SK-N-SH (cell line): ENCODE results near the gene PIH1D2. TPM values are rescaled to one million over a fixed set of nuclear protein-coding genes. Genes with fewer than 3 reads are reported as not detected.

ENCODE experiments used
- CTCF ChIA-PET: fragments of 300-600, 350-600 bp; formaldehyde crosslinking; extraction: SDS; loops from one replicate; lab custom pipeline; 2021; lab: Yijun Ruan, JAX
- POLR2A ChIA-PET: fragments of 350-600 bp; sonication (Branson Sonifier 250); formaldehyde crosslinking; extraction: SDS; loops from one replicate; lab custom pipeline; 2020; ENCODE audit warnings: antibody characterized with exemption, inconsistent platforms; lab: Yijun Ruan, JAX
- DNase-seq: peaks from one replicate; pipeline ENCODE4 v3.0.0; 2012
- H2AFZ ChIP-seq: fragments of 200-600 bp; sonication (generic); 2 replicates; pipeline ENCODE4 v1.8.1; 2016; ENCODE audit warnings: antibody characterized with exemption, mild to moderate bottlenecking, low read depth
- H3F3A ChIP-seq: fragments of 200-600 bp; sonication (generic); replicated peaks from 2 replicates; pipeline ENCODE3; 2016; ENCODE audit warnings: antibody characterized with exemption, mild to moderate bottlenecking; ENCODE audit not compliant: insufficient read depth
- H3K27ac ChIP-seq, 2 experiments: fragments of 200-500 bp in 1 of 2; fragments of 200-600 bp in 1 of 2; sonication (Bioruptor generic) in 1 of 2; sonication (generic), shearing (Covaris generic) in 1 of 2; 2 replicates each; pipeline versions ENCODE4 v1.5.1 to v1.6.1; 2014 to 2016; ENCODE audit warnings: low read depth in 2 of 2, inconsistent platforms in 1 of 2, low read length in 1 of 2, mild to moderate bottlenecking in 1 of 2, mixed read lengths in 1 of 2
- H3K27me3 ChIP-seq: fragments of 200-600 bp; sonication (generic), shearing (Covaris generic); 2 replicates; pipeline ENCODE4 v1.6.1; 2016; ENCODE audit warnings: mixed run types; ENCODE audit not compliant: insufficient read depth
- H3K36me3 ChIP-seq, 2 experiments: fragments of 200-500 bp in 1 of 2; fragments of 200-600 bp in 1 of 2; sonication (Bioruptor generic) in 1 of 2; sonication (generic) in 1 of 2; replicated peaks in 1 of 2; 2 replicates each; pipeline versions ENCODE3 to v1.5.1; 2014 to 2016; ENCODE audit warnings: low read length in 1 of 2, mild to moderate bottlenecking in 1 of 2; ENCODE audit not compliant: insufficient read depth in 2 of 2, control insufficient read depth in 1 of 2
- H3K4me1 ChIP-seq, 2 experiments: fragments of 200-500 bp in 1 of 2; fragments of 200-600 bp in 1 of 2; sonication (Bioruptor generic) in 1 of 2; sonication (generic), shearing (Covaris generic) in 1 of 2; 2 replicates each; pipeline versions ENCODE4 v1.5.1 to v1.6.1; 2014 to 2016; ENCODE audit warnings: low read depth in 1 of 2, low read length in 1 of 2, mixed run types in 1 of 2; ENCODE audit not compliant: insufficient read depth in 2 of 2, control insufficient read depth in 1 of 2
- H3K4me2 ChIP-seq: fragments of 200-600 bp; sonication (generic), shearing (Covaris generic); 2 replicates; pipeline ENCODE4 v1.6.1; 2017; ENCODE audit warnings: mixed run types
- H3K4me3 ChIP-seq, 2 experiments: fragments of 200-500 bp in 1 of 2; fragments of 200-600 bp in 1 of 2; sonication (Bioruptor generic) in 1 of 2; sonication (generic), shearing (Covaris generic) in 1 of 2; 2 replicates each; pipeline versions ENCODE4 v1.5.1 to v1.8.1; 2014 to 2016; ENCODE audit warnings: low read depth in 2 of 2, inconsistent platforms in 1 of 2, low read length in 1 of 2, mild to moderate bottlenecking in 1 of 2, mixed read lengths in 1 of 2, moderate library complexity in 1 of 2
- H3K79me2 ChIP-seq: fragments of 200-600 bp; sonication (generic); 2 replicates; pipeline ENCODE4 v1.8.1; 2017; ENCODE audit warnings: mild to moderate bottlenecking; ENCODE audit not compliant: insufficient read depth
- H3K9ac ChIP-seq: fragments of 200-600 bp; sonication (generic); 2 replicates; pipeline ENCODE4 v1.6.1; 2017; ENCODE audit warnings: mixed run types
- H3K9me2 ChIP-seq: fragments of 200-600 bp; sonication (generic); 2 replicates; pipeline ENCODE4 v1.6.1; 2017; ENCODE audit warnings: mixed run types
- H3K9me3 ChIP-seq: fragments of 200-600 bp; sonication (generic); 2 replicates; pipeline ENCODE4 v1.6.1; 2017; ENCODE audit warnings: mixed run types, mild to moderate bottlenecking, moderate library complexity
- H4K20me1 ChIP-seq: fragments of 200-600 bp; sonication (generic); 2 replicates; pipeline ENCODE4 v1.6.1; 2017; ENCODE audit warnings: mild to moderate bottlenecking, mixed run types; ENCODE audit not compliant: insufficient read depth
- CHD2 ChIP-seq: fragments of 150-350 bp; IDR thresholded peaks from 2 replicates; pipeline ENCODE4 v1.6.1; 2018; ENCODE audit warnings: low read length; ENCODE audit not compliant: partially characterized antibody
- FOXJ3 ChIP-seq: sonication (generic); formaldehyde crosslinking; IDR thresholded peaks from 2 replicates; pipeline ENCODE4 v1.5.1; 2020; ENCODE audit warnings: mild to moderate bottlenecking, missing genetic modification reagents
- FOXM1 ChIP-seq: IDR thresholded peaks from 2 replicates; pipeline ENCODE4 v1.4.0; 2012; ENCODE audit warnings: low read depth, mild to moderate bottlenecking
- GATA2 ChIP-seq: sonication (generic); formaldehyde crosslinking; IDR thresholded peaks from 2 replicates; pipeline ENCODE4 v1.5.0; 2020; ENCODE audit warnings: mild to moderate bottlenecking, missing genetic modification reagents
- JUND ChIP-seq: IDR thresholded peaks from 2 replicates; pipeline ENCODE4 v1.4.0; 2012
- MEF2A ChIP-seq: IDR thresholded peaks from 2 replicates; pipeline ENCODE4 v1.4.0; 2012; ENCODE audit warnings: low read depth, borderline replicate concordance
- MXI1 ChIP-seq: IDR thresholded peaks from 2 replicates; pipeline ENCODE4 v1.6.1; 2012; ENCODE audit warnings: mild to moderate bottlenecking, low read depth, low read length, improper control_type of control experiment
- NRF1 ChIP-seq: IDR thresholded peaks from 2 replicates; pipeline ENCODE4 v1.6.1; 2012; ENCODE audit warnings: low read depth, mild to moderate bottlenecking, low read length
- RCOR1 ChIP-seq: fragments of 150-350 bp; IDR thresholded peaks from 2 replicates; pipeline ENCODE4 v1.6.1; 2017; ENCODE audit warnings: antibody characterized with exemption, low read length
- RXRA ChIP-seq: IDR thresholded peaks from 2 replicates; pipeline ENCODE4 v1.4.0; 2012; ENCODE audit warnings: low read depth, mild to moderate bottlenecking, borderline replicate concordance
- SMC3 ChIP-seq: IDR thresholded peaks from 2 replicates; pipeline ENCODE4 v1.6.1; 2012; ENCODE audit warnings: low read depth, low read length, improper control_type of control experiment
- YY1 ChIP-seq: IDR thresholded peaks from 2 replicates; pipeline ENCODE4 v1.4.0; 2012; ENCODE audit warnings: low read depth, mild to moderate bottlenecking
- WGBS: methylation state at CpG from one replicate; pipeline ENCODE4 v1.1.6; 2017; ENCODE audit warnings: low lambda C conversion rate; 5-methylcytosine and 5-hydroxymethylcytosine counted together
- polyA plus RNA-seq, 3 experiments: library from polyadenylated mRNA; depleted of rRNA; stranded (reverse); fragments of >200 nt; gene quantifications; 2 replicates each; pipeline ENCODE4 v1.2.3, GENCODE V29; 2012
- TF ChIP-seq, protein P1 (sequence below): fragments of 150-350 bp; IDR thresholded peaks from 2 replicates; pipeline ENCODE4 v1.6.1; 2016; ENCODE audit warnings: mild to moderate bottlenecking, low read depth, low read length
- TF ChIP-seq, protein P2 (sequence below): IDR thresholded peaks from 2 replicates; pipeline ENCODE4; 2012
- TF ChIP-seq, protein P3 (sequence below): IDR thresholded peaks from 2 replicates; pipeline ENCODE4 v1.4.0; 2012; ENCODE audit warnings: low read depth, borderline replicate concordance
- TF ChIP-seq, protein P4 (sequence below): IDR thresholded peaks from 2 replicates; pipeline ENCODE4 v1.4.0; 2012; ENCODE audit warnings: low read depth

PIH1D2 gene
- polyA plus RNA-seq, 1 of the 3 experiments (the other 2 are of a cell fraction) = 0.97 TPM

DNA sequence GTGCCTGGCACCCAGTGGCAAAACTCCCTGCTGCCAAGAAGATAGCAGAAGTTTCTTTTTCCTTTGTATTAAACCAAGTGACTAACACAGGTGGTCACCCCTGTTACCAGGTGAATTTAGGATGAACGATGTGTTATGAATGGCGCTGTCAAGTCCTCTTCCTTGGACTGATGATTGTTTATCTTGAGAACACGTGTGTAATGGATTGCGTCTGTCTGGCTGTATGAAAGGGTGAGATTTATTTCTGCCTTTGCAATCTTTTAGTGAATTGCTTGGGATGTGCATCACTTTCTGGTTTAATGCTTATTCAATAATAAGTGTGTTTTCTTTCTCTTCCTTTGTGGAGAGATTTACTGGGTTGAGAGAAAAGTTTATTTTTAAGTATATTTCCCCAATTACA is 49.3 kb upstream of the PIH1D2 start:
- ChIA-PET CTCF (no interaction called here), POLR2A (no interaction called here)
- Histone ChIP-seq H3K9me2 (no peaks in the 10 kb centered on the region), H3K4me2 (no peak overlapping the region), H3K27me3 (no peaks in the 10 kb centered on the region), H3K9ac (no peak overlapping the region), H3F3A (peaks cover 20% of the 10 kb centered on the region), H3K79me2 (no peaks in the 10 kb centered on the region), H3K4me3 (no peak overlapping the region), H3K27ac (no peak overlapping the region), H3K9me3 (no peaks in the 10 kb centered on the region), H4K20me1 (no peaks in the 10 kb centered on the region), H2AFZ (no peak overlapping the region), H3K4me1 (peaks cover 0 to 24% of the 10 kb centered on the region in 2 experiments; a peak in 2 of 4 replicates), H3K36me3 (no peaks in the 10 kb centered on the region)
- no peak for TF ChIP-seq FOXM1
- no peak for TF ChIP-seq JUND
- TF ChIP-seq MXI1 = no peak
- no peak for TF ChIP-seq RXRA
- TF ChIP-seq, protein P1, sequence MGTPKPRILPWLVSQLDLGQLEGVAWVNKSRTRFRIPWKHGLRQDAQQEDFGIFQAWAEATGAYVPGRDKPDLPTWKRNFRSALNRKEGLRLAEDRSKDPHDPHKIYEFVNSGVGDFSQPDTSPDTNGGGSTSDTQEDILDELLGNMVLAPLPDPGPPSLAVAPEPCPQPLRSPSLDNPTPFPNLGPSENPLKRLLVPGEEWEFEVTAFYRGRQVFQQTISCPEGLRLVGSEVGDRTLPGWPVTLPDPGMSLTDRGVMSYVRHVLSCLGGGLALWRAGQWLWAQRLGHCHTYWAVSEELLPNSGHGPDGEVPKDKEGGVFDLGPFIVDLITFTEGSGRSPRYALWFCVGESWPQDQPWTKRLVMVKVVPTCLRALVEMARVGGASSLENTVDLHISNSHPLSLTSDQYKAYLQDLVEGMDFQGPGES = no peak
- no peak for TF ChIP-seq YY1
- TF ChIP-seq, protein P2, sequence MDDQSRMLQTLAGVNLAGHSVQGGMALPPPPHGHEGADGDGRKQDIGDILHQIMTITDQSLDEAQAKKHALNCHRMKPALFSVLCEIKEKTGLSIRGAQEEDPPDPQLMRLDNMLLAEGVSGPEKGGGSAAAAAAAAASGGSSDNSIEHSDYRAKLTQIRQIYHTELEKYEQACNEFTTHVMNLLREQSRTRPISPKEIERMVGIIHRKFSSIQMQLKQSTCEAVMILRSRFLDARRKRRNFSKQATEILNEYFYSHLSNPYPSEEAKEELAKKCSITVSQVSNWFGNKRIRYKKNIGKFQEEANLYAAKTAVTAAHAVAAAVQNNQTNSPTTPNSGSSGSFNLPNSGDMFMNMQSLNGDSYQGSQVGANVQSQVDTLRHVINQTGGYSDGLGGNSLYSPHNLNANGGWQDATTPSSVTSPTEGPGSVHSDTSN = no peak
- TF ChIP-seq FOXJ3 (CRISPR knock-in tag) = no peak
- no peak for TF ChIP-seq NRF1
- no peak for TF ChIP-seq MEF2A
- TF ChIP-seq GATA2 (CRISPR knock-in tag) = no peak
- no peak for TF ChIP-seq CHD2
- no peak for TF ChIP-seq RCOR1
- TF ChIP-seq, protein P3, sequence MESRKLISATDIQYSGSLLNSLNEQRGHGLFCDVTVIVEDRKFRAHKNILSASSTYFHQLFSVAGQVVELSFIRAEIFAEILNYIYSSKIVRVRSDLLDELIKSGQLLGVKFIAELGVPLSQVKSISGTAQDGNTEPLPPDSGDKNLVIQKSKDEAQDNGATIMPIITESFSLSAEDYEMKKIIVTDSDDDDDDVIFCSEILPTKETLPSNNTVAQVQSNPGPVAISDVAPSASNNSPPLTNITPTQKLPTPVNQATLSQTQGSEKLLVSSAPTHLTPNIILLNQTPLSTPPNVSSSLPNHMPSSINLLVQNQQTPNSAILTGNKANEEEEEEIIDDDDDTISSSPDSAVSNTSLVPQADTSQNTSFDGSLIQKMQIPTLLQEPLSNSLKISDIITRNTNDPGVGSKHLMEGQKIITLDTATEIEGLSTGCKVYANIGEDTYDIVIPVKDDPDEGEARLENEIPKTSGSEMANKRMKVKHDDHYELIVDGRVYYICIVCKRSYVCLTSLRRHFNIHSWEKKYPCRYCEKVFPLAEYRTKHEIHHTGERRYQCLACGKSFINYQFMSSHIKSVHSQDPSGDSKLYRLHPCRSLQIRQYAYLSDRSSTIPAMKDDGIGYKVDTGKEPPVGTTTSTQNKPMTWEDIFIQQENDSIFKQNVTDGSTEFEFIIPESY = no peak
- no peak for TF ChIP-seq SMC3
- TF ChIP-seq, protein P4, sequence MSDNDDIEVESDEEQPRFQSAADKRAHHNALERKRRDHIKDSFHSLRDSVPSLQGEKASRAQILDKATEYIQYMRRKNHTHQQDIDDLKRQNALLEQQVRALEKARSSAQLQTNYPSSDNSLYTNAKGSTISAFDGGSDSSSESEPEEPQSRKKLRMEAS = no peak
- 94% methylated on average over 4 of the region's 4 CpGs for WGBS
- no peak for DNase-seq
